K562 (cell line): ENCODE results near the gene HS3ST3A1. TPM values are rescaled to one million over a fixed set of nuclear protein-coding genes. Genes with fewer than 3 reads are reported as not detected.

ENCODE experiments used
- ATAC-seq: fragments of 200-7000 bp; cut with Tn5 transposase; 3 replicates; pipeline ENCODE4 v1.9.1; 2020; ENCODE audit warnings: moderate library complexity
- BruUV-seq: library from RNA; stranded (reverse); fragments of 400-500 nt; replicated peaks from 2 replicates; lab custom pipeline; 2021; lab: Mats Ljungman, UMichigan
- CTCF ChIA-PET: fragments of 300-600 bp; formaldehyde crosslinking; extraction: SDS; loops from one replicate; lab custom pipeline; 2021; ENCODE audit warnings: low intra/inter-chr PET ratio; lab: Yijun Ruan, JAX
- POLR2A ChIA-PET: fragments of 300-600, 350-650 bp; sonication (Branson Sonifier 250); formaldehyde crosslinking; extraction: SDS; loops from one replicate; lab custom pipeline; 2021; ENCODE audit warnings: antibody characterized with exemption, inconsistent platforms; lab: Yijun Ruan, JAX
- DNase-seq, 4 experiments: peaks; one replicate each; pipeline versions ENCODE4 v3.0.0 to v3.0.0-alpha.2; 2011 to 2018; ENCODE audit warnings: low spot score in 3 of 4, mixed read lengths in 3 of 4; ENCODE audit errors: extremely low read depth in 1 of 4
- FAIRE-seq: peaks from 2 replicates; lab custom pipeline; 2011; peaks lifted over from hg19 to GRCh38; lab: Jason Lieb, UNC
- H2AFZ ChIP-seq: 2 replicates; pipeline ENCODE4 v1.6.0; 2011; ENCODE audit warnings: low read depth, low read length, control low read depth, inconsistent platforms
- H3K27ac ChIP-seq: fragments of 200-600 bp; 3 replicates; pipeline ENCODE4 v1.8.0; 2011; ENCODE audit warnings: low read depth, mild to moderate bottlenecking, control low read depth, inconsistent platforms, low read length, moderate library complexity, mixed read lengths; ENCODE audit errors: extremely low read depth
- H3K27me3 ChIP-seq, 2 experiments: fragments of 300-600 bp in 1 of 2; 2 replicates in 1 of 2; 3 replicates in 1 of 2; pipeline versions ENCODE4 v1.6.0 to v1.8.0; 2011; ENCODE audit warnings: inconsistent platforms in 2 of 2, low read length in 2 of 2, mild to moderate bottlenecking in 1 of 2, mixed read lengths in 1 of 2, moderate library complexity in 1 of 2; ENCODE audit not compliant: control insufficient read depth in 2 of 2, insufficient read depth in 2 of 2
- H3K36me3 ChIP-seq: fragments of 300-600 bp; 3 replicates; pipeline ENCODE4 v1.8.0; 2011; ENCODE audit warnings: mild to moderate bottlenecking, low read length, inconsistent platforms; ENCODE audit not compliant: control insufficient read depth, insufficient read depth
- H3K4me1 ChIP-seq, 2 experiments: fragments of 200-600 bp in 1 of 2; replicated peaks in 1 of 2; 2 replicates in 1 of 2; 3 replicates in 1 of 2; pipeline versions ENCODE4 v1.5.1 to v1.8.0; 2011; ENCODE audit warnings: inconsistent platforms in 2 of 2, low read length in 2 of 2, mild to moderate bottlenecking in 1 of 2, mixed read lengths in 1 of 2, moderate library complexity in 1 of 2; ENCODE audit not compliant: control insufficient read depth in 2 of 2, insufficient read depth in 2 of 2
- H3K4me2 ChIP-seq: 2 replicates; pipeline ENCODE4 v1.6.1; 2011; ENCODE audit warnings: low read length, control low read depth, inconsistent platforms, mixed read lengths; ENCODE audit not compliant: insufficient read depth
- H3K4me3 ChIP-seq: fragments of 200-600 bp; sonication (generic), shearing (Covaris generic); 2 replicates; pipeline ENCODE4 v1.5.1; 2016; ENCODE audit warnings: control low read depth, inconsistent platforms
- H3K79me2 ChIP-seq: fragments of 200-600 bp; 3 replicates; pipeline ENCODE4 v1.8.0; 2011; ENCODE audit warnings: low read length, inconsistent platforms; ENCODE audit not compliant: control insufficient read depth, insufficient read depth
- H3K9ac ChIP-seq, 2 experiments: 2 replicates each; pipeline versions ENCODE4 v1.6.0 to v1.6.1; 2011; ENCODE audit warnings: low read depth in 2 of 2, low read length in 2 of 2, control low read depth in 1 of 2, inconsistent platforms in 1 of 2, mild to moderate bottlenecking in 1 of 2, mixed read lengths in 1 of 2; ENCODE audit not compliant: insufficient read depth in 1 of 2
- H3K9me1 ChIP-seq: one replicate; pipeline ENCODE4 v1.6.0; 2011; ENCODE audit warnings: inconsistent platforms, mild to moderate bottlenecking, low read length, moderate library complexity; ENCODE audit not compliant: control insufficient read depth, insufficient read depth
- H3K9me3 ChIP-seq: replicated peaks from 2 replicates; pipeline ENCODE4 v1.5.1; 2011; ENCODE audit warnings: low read depth, low read length, inconsistent platforms; ENCODE audit not compliant: control insufficient read depth, insufficient read depth
- H4K20me1 ChIP-seq: replicated peaks from 2 replicates; pipeline ENCODE4 v1.6.1; 2011; ENCODE audit warnings: low read length, inconsistent platforms, mixed read lengths; ENCODE audit not compliant: control insufficient read depth, insufficient read depth
- ATF7 ChIP-seq: fragments of 450-650 bp; IDR thresholded peaks from 2 replicates; pipeline ENCODE4 v1.7.1; 2014; ENCODE audit warnings: mild to moderate bottlenecking, moderate library complexity
- CBX8 ChIP-seq: fragments of 200-600 bp; sonication (generic); IDR thresholded peaks from 2 replicates; pipeline ENCODE4 v1.6.1; 2012; ENCODE audit warnings: borderline replicate concordance, mixed run types, low read depth, mild to moderate bottlenecking, moderate library complexity, mixed read lengths, low read length, control low read depth, inconsistent platforms; ENCODE audit not compliant: poor library complexity, severe bottlenecking; ENCODE audit errors: extremely low read depth
- ETV6 ChIP-seq, 3 experiments: fragments of 150-350 bp in 1 of 3; sonication (generic) in 1 of 3; formaldehyde crosslinking in 1 of 3; IDR thresholded peaks; 2 replicates each; pipeline versions ENCODE4 v1.6.1 to v1.8.0; 2014 to 2022; ENCODE audit warnings: borderline replicate concordance in 2 of 3, low read depth in 2 of 3, antibody characterized with exemption in 1 of 3, low read length in 1 of 3, mild to moderate bottlenecking in 1 of 3, missing genetic modification reagents in 1 of 3
- HDAC8 ChIP-seq: fragments of 450-650 bp; IDR thresholded peaks from 2 replicates; pipeline ENCODE4 v1.6.1; 2016; ENCODE audit warnings: mild to moderate bottlenecking, missing genetic modification characterization, moderate library complexity, missing compliant biosample characterization
- MAFG ChIP-seq: fragments of 450-650 bp; conservative IDR thresholded peaks from 2 replicates; pipeline ENCODE4 v1.6.1; 2016; ENCODE audit warnings: missing genetic modification characterization, missing compliant biosample characterization
- POLR2H ChIP-seq: IDR thresholded peaks from 2 replicates; pipeline ENCODE4 v1.6.1; 2016; ENCODE audit warnings: missing genetic modification characterization, low read depth, mild to moderate bottlenecking, control low read depth, missing compliant biosample characterization, moderate library complexity
- TAF15 ChIP-seq: fragments of 200-400 bp; formaldehyde crosslinking; IDR thresholded peaks from 2 replicates; pipeline ENCODE4 v1.6.1; 2017; ENCODE audit warnings: mild to moderate bottlenecking, low read depth, low read length, moderate library complexity
- WGBS: fragments of 100-300 bp; shearing (Covaris generic); methylation state at CpG from one replicate; pipeline ENCODE4 v1.1.6; 2016; ENCODE audit warnings: low coverage, mixed read lengths; ENCODE audit not compliant: insufficient coverage; ENCODE audit errors: missing lambda C conversion rate; 5-methylcytosine and 5-hydroxymethylcytosine counted together
- in situ Hi-C: fragments of 300-500 bp; cut with MboI; formaldehyde crosslinking; loops from 4 replicates; pipeline ENCODE4 v1.15.0; 2018; ENCODE audit warnings: inconsistent platforms, mixed read lengths
- intact Hi-C: fragments of 100-400 bp; cut with micrococcal nuclease; formaldehyde crosslinking; loops from 2 replicates; pipeline ENCODE4 v1.14.2; 2022
- polyA plus RNA-seq, 8 experiments: library from polyadenylated mRNA; depleted of rRNA in 4 of 8; stranded (reverse) in 5 of 8; unstranded in 3 of 8; fragments of >200 nt; fragmentation: Nextera tagmentation in 2 of 8; fragmentation: Illumina TruSeq in 1 of 8; extraction: Ambion mirVana in 2 of 8; extraction: Trizol in 1 of 8; gene quantifications; 2 replicates each; pipeline versions ENCODE4 v1.2.1 to v1.2.3, GENCODE V29; 2011 to 2014; ENCODE audit warnings: inconsistent platforms in 1 of 8, missing spikeins in 1 of 8
- total RNA-seq, 7 experiments: library from RNA; depleted of rRNA in 6 of 7; stranded (reverse); fragments of >200 nt in 6 of 7; fragmentation: Illumina TruSeq in 2 of 7; extraction: Trizol in 2 of 7; gene quantifications; 2 replicates each; pipeline versions ENCODE4 v1.2.1 to v1.2.3, GENCODE V29; 2011 to 2021; ENCODE audit warnings: low replicate concordance in 1 of 7
- TF ChIP-seq, protein P1 (sequence below): sonication (generic); formaldehyde crosslinking; IDR thresholded peaks from 2 replicates; pipeline ENCODE4 v1.8.0; 2022; ENCODE audit warnings: missing genetic modification reagents, mild to moderate bottlenecking, borderline replicate concordance
- TF ChIP-seq, protein P2 (sequence below): fragments of 250-450 bp; sonication (Bioruptor Pico); IDR thresholded peaks from 2 replicates; pipeline ENCODE4 v1.5.0; 2021

Gene HS3ST3A1
- total and polyA plus RNA-seq, 9 of the 15 experiments (the other 6 are each of a cell fraction or from before 2014, with no cell fraction given) = 0.25 to 14.8 (median 2.3) TPM

DNA sequence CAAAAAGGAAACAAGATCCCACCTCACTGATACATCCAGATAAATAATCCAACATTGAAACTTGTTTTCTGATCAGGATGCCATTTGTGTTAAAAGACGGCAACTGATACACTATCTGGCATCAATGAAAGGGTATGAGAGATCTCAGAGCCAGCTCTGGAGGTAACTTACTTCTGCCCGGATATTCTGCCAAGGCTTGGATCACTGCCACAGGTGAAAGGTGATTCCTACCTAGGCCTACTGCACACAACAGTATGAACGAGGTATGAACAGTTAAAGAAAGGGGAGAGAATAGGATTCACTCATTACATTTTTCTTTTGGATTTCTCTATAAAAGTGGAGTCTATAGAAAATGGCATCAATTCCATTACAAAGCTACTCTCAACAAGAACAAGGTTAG lies 136.1 kb downstream of the HS3ST3A1 start:
- no peak for DNase-seq
- 34% methylated on average over 3 of the region's 3 CpGs for WGBS
- Histone ChIP-seq H3K9me1 (no peaks in the 10 kb centered on the region), H3K36me3 (no peaks in the 10 kb centered on the region), H4K20me1 (no peaks in the 10 kb centered on the region), H3K9me3 (no peaks in the 10 kb centered on the region), H3K4me2 (no peak overlapping the region), H3K27me3 (no peaks in the 10 kb centered on the region), H3K4me3 (no peak overlapping the region), H3K79me2 (no peaks in the 10 kb centered on the region), H3K27ac (no peak overlapping the region), H2AFZ (no peak overlapping the region), H3K9ac (no peak overlapping the region), H3K4me1 (no peaks in the 10 kb centered on the region)
- TF ChIP-seq MAFG = no peak
- TF ChIP-seq TAF15 = no peak
- TF ChIP-seq ETV6 (IDR thresholded peaks at IDR 0.05; ENCODE audit: borderline replicate concordance in 1 of 2, low read depth in 2 of 2, low read length in 1 of 2) = no peak
- no peak for TF ChIP-seq ETV6 (CRISPR knock-in tag; IDR thresholded peaks at IDR 0.05; ENCODE audit: borderline replicate concordance)
- TF ChIP-seq, protein P1, sequence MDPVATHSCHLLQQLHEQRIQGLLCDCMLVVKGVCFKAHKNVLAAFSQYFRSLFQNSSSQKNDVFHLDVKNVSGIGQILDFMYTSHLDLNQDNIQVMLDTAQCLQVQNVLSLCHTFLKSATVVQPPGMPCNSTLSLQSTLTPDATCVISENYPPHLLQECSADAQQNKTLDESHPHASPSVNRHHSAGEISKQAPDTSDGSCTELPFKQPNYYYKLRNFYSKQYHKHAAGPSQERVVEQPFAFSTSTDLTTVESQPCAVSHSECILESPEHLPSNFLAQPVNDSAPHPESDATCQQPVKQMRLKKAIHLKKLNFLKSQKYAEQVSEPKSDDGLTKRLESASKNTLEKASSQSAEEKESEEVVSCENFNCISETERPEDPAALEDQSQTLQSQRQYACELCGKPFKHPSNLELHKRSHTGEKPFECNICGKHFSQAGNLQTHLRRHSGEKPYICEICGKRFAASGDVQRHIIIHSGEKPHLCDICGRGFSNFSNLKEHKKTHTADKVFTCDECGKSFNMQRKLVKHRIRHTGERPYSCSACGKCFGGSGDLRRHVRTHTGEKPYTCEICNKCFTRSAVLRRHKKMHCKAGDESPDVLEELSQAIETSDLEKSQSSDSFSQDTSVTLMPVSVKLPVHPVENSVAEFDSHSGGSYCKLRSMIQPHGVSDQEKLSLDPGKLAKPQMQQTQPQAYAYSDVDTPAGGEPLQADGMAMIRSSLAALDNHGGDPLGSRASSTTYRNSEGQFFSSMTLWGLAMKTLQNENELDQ (CRISPR knock-in tag) = no peak
- TF ChIP-seq, protein P2, sequence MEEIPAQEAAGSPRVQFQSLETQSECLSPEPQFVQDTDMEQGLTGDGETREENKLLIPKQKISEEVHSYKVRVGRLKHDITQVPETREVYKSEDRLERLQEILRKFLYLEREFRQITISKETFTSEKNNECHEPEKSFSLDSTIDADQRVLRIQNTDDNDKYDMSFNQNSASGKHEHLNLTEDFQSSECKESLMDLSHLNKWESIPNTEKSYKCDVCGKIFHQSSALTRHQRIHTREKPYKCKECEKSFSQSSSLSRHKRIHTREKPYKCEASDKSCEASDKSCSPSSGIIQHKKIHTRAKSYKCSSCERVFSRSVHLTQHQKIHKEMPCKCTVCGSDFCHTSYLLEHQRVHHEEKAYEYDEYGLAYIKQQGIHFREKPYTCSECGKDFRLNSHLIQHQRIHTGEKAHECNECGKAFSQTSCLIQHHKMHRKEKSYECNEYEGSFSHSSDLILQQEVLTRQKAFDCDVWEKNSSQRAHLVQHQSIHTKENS (CRISPR knock-in tag) = no peak
- TF ChIP-seq ATF7 = no peak
- TF ChIP-seq CBX8 = no peak
- no peak for TF ChIP-seq POLR2H
- TF ChIP-seq HDAC8 (tag) = no peak
- BruUV-seq = no TSS peak
- no peak for FAIRE-seq
- intact Hi-C loops = no loop called here
- ChIA-PET CTCF (no interaction called here), POLR2A (no interaction called here)
- in situ Hi-C loops = no loop called here
- no peak for ATAC-seq
